GM10266 (cell line): ENCODE data around the gene LSP1.

ENCODE experiments used
- DNase-seq: peaks from one replicate; pipeline ENCODE4 v3.0.0; 2012; ENCODE audit errors: extremely low spot score
- TF ChIP-seq, protein P1 (sequence below): IDR thresholded peaks from 2 replicates; pipeline ENCODE4 v1.5.1; 2012; ENCODE audit warnings: mild to moderate bottlenecking, low read depth; ENCODE audit not compliant: control insufficient read depth, insufficient read depth; ENCODE audit errors: missing control alignments

LSP1 gene

DNA sequence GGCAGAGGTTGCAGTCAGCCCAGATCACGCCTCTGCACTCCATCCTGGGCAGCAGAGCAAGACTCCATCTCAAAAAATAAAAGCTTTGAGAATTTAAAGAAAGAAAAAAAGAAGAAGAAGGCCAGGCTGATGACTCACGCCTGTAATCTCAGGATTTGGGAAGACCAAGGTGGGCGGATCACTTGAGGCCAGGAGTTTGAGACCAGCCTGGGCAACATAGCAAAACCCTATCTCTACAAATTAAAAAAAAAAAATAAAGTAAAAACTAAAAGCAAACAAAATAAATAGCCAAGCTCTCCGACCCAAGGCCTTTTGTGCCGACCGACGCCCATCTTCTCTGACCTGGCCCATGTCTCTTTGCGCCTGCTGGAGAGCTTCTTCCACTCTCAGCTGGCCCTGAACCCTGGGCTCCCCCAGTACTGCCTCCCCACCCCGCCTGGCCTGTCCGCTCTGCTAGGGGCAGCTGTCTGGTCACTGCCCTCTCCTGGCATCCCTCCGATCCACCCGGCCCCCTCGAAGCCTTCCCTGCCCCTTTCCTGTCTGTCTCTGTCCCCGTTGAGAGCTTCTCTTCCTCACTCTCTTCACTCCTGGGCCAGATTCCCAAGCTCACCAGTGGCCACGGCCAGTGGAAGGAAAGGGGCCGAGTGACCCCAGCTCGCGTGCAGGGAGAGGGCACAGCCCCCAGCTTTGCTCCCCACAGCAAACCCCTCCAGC, 4.8 kb upstream of the LSP1 start:
- DNase-seq = no peak
- TF ChIP-seq, protein P1, sequence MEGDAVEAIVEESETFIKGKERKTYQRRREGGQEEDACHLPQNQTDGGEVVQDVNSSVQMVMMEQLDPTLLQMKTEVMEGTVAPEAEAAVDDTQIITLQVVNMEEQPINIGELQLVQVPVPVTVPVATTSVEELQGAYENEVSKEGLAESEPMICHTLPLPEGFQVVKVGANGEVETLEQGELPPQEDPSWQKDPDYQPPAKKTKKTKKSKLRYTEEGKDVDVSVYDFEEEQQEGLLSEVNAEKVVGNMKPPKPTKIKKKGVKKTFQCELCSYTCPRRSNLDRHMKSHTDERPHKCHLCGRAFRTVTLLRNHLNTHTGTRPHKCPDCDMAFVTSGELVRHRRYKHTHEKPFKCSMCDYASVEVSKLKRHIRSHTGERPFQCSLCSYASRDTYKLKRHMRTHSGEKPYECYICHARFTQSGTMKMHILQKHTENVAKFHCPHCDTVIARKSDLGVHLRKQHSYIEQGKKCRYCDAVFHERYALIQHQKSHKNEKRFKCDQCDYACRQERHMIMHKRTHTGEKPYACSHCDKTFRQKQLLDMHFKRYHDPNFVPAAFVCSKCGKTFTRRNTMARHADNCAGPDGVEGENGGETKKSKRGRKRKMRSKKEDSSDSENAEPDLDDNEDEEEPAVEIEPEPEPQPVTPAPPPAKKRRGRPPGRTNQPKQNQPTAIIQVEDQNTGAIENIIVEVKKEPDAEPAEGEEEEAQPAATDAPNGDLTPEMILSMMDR = no peak

DNA sequence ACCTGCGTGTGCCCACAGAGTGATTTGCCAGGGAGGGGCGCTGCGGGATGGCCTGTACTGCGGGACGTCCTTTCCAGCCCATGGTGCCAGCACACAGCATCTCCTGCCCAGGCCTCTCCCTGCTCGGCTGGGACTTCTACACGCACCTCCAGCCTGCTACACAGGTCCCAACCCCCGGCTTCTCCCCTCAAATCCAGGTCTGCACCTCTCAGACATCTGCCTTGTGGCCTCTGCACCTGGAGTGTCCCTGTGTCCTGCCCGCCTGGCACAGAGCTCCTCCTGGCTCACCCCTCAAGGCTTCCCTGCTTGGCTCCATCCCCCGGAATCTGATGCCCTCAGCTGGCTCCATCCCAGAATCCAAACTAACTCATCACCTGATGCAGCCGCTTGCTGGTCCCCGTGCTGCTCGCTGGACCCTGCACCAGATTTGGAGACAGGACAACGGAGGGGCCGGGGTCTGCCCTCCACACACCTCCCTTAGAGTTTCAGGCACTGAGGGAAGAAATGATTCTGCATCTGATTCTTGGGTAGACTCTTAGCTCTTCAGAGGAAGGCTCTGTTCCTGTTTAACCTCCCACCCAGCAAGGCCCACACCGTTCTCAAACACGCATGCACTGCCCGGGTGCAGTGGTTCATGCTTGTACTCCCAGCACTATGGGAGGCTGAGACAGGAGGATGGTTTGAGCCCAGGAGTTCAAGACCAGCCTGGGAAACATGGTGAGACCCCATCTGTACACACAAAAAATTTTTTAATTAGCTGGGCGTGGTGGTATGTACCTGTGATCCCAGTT, 4.0 kb upstream of the LSP1 start:
- no peak for DNase-seq
- TF ChIP-seq, protein P1 = no peak

DNA sequence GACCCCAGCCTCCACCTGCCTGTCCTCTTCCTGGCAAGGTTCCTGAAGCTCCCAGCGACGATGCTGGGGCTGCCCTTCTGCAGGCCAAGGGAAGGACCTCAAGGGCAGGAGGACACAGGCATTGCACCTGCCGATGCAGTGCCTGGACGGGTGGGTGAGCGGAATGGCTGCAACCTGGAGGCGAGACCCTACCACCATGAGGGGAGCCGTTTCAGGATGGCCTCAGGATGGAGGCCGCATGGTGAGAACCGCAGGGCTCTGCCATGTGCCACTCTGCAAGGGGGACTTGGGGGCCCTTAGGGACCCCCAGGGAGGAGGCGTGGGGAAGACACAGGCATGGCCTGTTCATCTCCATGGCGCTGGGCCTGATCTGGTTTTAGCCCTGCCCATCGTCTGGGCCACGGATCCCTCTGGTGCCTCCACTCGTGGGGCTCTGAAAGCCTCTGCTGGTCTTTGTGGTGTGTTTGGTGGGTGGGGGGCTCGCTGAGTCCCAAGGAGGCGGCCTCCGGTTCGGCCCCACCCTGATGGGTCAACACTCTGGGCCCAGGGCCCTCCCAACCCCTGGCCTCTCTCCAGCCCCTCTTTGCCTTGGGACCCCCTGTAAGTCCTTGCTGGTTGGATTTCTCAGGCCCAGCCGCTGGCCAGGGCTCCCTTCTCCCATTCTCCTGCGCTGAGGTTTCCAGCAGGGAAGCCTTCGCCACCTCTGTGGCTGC, 1.3 kb upstream of the LSP1 start:
- DNase-seq = no peak
- TF ChIP-seq, protein P1 = peak; percentile 17

DNA sequence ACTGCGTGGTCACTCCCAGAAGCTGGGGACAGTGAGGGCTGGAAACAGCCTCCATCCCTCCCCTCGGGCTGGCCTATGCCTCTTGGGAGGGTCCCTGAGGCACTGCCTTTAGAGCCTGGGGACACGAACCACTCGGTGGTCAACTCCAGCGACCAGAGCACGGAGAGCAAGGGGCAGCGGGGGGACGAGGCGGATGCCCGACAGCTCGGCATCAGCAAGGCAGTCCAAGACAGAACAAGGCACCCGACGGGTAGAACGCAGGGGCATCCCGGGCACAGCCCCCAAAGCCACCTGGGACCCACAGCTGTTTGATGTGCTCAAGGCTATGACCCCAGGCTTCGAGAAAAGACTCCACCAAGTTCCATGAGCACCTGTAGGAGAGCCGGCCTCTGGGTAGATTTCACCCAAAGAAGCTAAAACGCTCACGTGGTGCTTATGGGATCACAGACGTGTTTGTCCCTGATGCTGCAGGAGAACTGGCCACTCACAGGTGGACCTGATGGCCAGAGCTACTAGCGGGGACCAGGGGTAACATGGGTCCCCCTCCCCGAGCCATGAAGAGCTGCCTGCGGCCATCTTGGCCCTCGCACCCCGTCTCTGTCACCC, 510 bp upstream of the LSP1 start:
- DNase-seq = no peak
- TF ChIP-seq, protein P1 = no peak

DNA sequence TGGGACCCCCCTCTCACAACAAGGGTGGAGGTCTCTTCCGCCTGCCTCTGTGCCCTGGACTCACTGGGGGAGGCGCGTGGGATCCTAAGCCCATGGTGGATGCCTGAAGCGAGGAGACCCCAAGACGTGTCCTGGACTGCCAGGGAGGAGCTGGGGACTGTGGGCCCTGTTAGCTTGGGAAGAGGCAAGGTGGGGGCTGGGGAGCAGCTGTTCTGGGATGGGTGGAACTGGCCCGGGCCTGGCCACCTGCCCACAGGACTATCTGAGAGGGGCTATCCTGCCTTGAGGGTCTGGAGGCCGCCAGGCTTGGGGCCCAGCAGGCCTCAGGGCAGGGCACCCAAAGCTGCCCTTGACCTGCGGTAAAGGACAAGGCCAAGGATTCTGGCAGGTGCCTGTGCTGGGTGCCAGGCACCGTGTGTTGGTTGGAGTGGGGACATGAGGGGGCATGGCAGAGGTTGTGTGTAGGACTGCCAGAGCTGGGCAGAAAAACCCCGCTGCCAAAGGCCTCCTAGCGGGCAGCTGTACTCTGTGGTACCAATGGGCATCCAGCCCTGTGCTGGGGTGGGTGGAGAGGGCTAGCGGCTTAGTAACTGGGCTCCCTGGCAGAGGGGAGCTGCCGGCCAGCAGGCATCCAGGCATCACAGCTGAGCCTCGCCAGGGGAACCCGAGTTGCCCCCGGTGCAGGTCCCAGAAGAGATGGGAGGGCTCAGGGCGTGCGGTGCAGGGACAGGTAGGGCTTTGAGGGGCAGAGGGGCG, 670 bp downstream of the LSP1 start:
- DNase-seq = no peak
- TF ChIP-seq, protein P1 = no peak

DNA sequence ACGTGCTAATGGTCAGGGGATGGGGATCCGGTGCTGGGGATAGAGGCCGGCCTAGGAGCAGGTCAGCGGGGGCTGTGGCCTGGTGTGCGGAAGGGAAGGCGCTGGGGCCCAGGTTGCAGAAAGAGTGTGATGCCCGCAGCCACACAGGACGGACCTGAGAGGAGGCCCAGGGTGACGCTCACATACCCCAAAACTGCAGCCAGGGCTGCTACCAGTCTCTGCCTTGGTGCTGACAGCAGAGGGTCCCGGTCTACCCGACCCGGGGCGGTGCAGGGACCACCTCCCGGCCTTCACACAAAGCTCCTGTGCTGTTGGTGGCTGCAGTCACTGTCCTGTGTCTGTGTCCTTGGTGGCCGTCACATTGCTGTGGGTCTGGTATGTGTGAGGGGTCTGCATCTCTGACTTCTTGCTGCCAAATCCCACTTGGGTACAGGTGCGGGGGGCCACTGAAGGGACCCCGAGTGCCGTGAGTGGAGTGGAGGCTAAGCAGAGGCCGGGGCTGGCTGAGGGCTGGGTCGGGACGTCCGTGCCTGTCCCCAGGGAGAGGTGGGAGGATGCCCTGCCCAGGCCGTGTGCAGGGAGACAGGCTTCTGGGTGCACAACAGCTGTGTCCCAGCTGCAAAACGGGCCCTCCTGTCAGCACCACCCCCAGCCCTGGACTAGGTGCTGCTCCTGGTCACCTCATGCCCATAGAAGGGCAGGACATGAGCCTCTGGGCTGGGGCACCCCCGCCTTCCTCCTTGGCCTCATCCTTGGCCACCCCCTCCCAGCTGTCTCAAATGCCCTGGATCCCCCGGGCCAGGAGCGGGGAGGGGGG, 1.5 kb downstream of the LSP1 start:
- DNase-seq = peak; percentile 73
- TF ChIP-seq, protein P1 = no peak
